ENCODE measurements around the gene KDF1. TPM values are rescaled to one million over a fixed set of nuclear protein-coding genes. Genes with fewer than 3 reads are reported as not detected.
A peak's percentile ranks its signal among the peaks of the same experiment; 100 is the strongest.

The KDF1 gene
- total and polyA plus RNA-seq, 2 donors (not counting 3 experiments of a cell fraction or from before 2014, with no cell fraction given), result not detected

DNA sequence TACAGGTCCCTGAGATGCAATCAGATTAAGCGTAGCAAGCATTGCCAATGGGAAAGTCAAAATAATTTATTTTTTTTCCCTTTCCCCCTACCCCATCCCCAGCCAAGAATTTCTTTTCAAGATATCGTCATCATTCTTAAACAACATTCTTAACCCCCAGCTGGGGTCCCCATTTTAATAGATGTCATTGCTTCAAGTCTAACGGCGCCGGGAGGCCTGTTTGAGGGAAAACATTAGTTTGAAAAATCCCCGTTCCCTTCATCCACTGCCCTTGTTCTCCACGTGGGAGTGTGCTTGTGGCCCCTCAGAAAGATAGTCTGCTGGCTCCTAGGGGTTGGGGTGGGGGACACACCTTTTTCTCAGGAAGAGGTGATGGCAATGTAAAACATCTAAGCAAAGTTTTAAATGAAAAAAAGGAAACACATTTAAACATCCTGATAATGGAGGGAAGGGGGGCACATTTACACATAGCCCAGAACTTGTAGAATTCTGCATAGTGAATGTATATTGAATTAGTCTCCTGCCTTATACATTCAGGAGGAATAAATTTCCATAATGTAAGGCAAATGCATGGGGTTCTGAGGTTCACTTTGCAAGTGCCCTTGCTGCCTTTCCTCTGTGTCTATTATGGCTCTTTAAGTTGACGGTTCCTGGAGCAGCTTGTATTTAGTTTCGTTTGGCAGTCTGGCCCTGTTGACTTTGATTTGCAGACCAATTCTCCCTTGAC, 40.0 kb upstream of the KDF1 start:
- H3K4me3 ChIP-seq (replicated peaks in 1 of 3; ENCODE audit: insufficient read depth in 1 of 3, low read depth in 1 of 3, low read length in 3 of 3), result no peak overlapping the region
- no peaks in the 10 kb centered on the region for H3K9me3 ChIP-seq (replicated peaks; ENCODE audit: control insufficient read depth, insufficient read depth, low read length)
- BruUV-seq (replicated peaks), result no TSS peak
- dilution Hi-C loops (cut with MboI; ENCODE audit: extremely low pct_ligation_motif_present, low sequenced_read_pairs) (no loop called here), intact Hi-C loops (cut with micrococcal nuclease) (no loop called here)
- H3K9me1 ChIP-seq (replicated peaks; ENCODE audit: control insufficient read depth, extremely low read depth, insufficient read depth, low read length), result no peaks in the 10 kb centered on the region
- H3K36me3 ChIP-seq (ENCODE audit: control insufficient read depth in 2 of 2, extremely low read depth in 1 of 2, insufficient read depth in 2 of 2, low read length in 2 of 2), result no peaks in the 10 kb centered on the region
- no peaks in the 10 kb centered on the region for H3K27me3 ChIP-seq (ENCODE audit: control insufficient read depth in 2 of 2, insufficient read depth in 2 of 2, low read length in 2 of 2)
- TF ChIP-seq POLR2A (IDR thresholded peaks at IDR 0.05; ENCODE audit: low read depth, low read length), result no peak
- no peak for TF ChIP-seq EZH2 (IDR thresholded peaks at IDR 0.05; ENCODE audit: borderline replicate concordance, low read depth, low read length, severe bottlenecking)
- no peak for TF ChIP-seq POLR2AphosphoS5 (IDR thresholded peaks at IDR 0.05; ENCODE audit: insufficient read depth, low read depth, low read length)
- no peak for TF ChIP-seq GATA2 (IDR thresholded peaks at IDR 0.05; ENCODE audit: insufficient read depth, insufficient read length, low read depth, low read length)
- TF ChIP-seq FOS (IDR thresholded peaks at IDR 0.05; ENCODE audit: borderline replicate concordance, insufficient read depth, low read length), result no peak
- no peak for TF ChIP-seq MYC (IDR thresholded peaks at IDR 0.05; ENCODE audit: low read depth, low read length)
- no peak for TF ChIP-seq CTCF (IDR thresholded peaks at IDR 0.05; ENCODE audit: extremely low read depth in 1 of 2, insufficient read depth in 1 of 2, low read depth in 1 of 2, low read length in 2 of 2)
- TF ChIP-seq, protein P1, sequence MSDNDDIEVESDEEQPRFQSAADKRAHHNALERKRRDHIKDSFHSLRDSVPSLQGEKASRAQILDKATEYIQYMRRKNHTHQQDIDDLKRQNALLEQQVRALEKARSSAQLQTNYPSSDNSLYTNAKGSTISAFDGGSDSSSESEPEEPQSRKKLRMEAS (IDR thresholded peaks at IDR 0.05; ENCODE audit: insufficient read depth, insufficient read length), result no peak
- TF ChIP-seq JUN (IDR thresholded peaks at IDR 0.05; ENCODE audit: borderline replicate concordance, insufficient read depth, insufficient read length, low read depth), result no peak
- peaks cover 7% of the 10 kb centered on the region for H3K79me2 ChIP-seq (ENCODE audit: control insufficient read depth, insufficient read depth, low read length)
- peak overlapping the region; percentile 70 for H3K27ac ChIP-seq (ENCODE audit: insufficient read depth, low read depth, low read length)
- ChIA-PET POLR2A (no interaction called here), CTCF (interaction anchor here (0.6 to 9.2 kb wide), 5 partner anchors 10 to 43 kb away, joined by 3 to 181 read pairs (median 12); partner anchors contain the start of gene TENT5B)
- FAIRE-seq (no peak), DNase-seq (ENCODE audit: low read depth, low spot score) (no peak)
- H2AFZ ChIP-seq (ENCODE audit: low read depth, low read length), result no peak overlapping the region
- H4K20me1 ChIP-seq (replicated peaks; ENCODE audit: control insufficient read depth, extremely low read depth, insufficient read depth, low read length), result no peaks in the 10 kb centered on the region
- peaks cover 20% of the 10 kb centered on the region for H3K4me1 ChIP-seq (ENCODE audit: control insufficient read depth, extremely low read depth, insufficient read depth, low read length)
- no peak overlapping the region for H3K9ac ChIP-seq (replicated peaks; ENCODE audit: extremely low read depth, insufficient read depth, low read length)
- peak overlapping the region; percentile 23 for H3K4me2 ChIP-seq (ENCODE audit: insufficient read depth, low read length)

All from endothelial cell of umbilical vein (primary cell).